ENCODE results near the gene RBFOX1.

The RBFOX1 gene

GRCh38 chr16:7423434-7424044 lies 90.9 kb downstream of the RBFOX1 start:
- H3K27me3 ChIP-seq, result no peaks in the 10 kb centered on the region
- no peaks in the 10 kb centered on the region for H3K36me3 ChIP-seq
- H3K4me1 ChIP-seq (ENCODE audit: control insufficient read depth in 1 of 2, insufficient read depth in 1 of 2, low read depth in 1 of 2, low read length in 1 of 2), result no peaks in the 10 kb centered on the region
- no peak overlapping the region for H3K27ac ChIP-seq
- no peak for TF ChIP-seq CTCF (IDR thresholded peaks at IDR 0.05)
- H3K9me3 ChIP-seq, result no peaks in the 10 kb centered on the region
- H3K4me3 ChIP-seq (ENCODE audit: low read depth in 1 of 2, low read length in 1 of 2), result no peak overlapping the region

- H3K9me3 ChIP-seq, result no peaks in the 10 kb centered on the region
- H3K27ac ChIP-seq, result no peak overlapping the region
- TF ChIP-seq CTCF (IDR thresholded peaks at IDR 0.05), result no peak
- no peaks in the 10 kb centered on the region for H3K27me3 ChIP-seq
- H3K4me3 ChIP-seq (ENCODE audit: low read depth in 1 of 2, low read length in 1 of 2), result no peak overlapping the region
- no peaks in the 10 kb centered on the region for H3K4me1 ChIP-seq (ENCODE audit: control insufficient read depth in 1 of 2, insufficient read depth in 1 of 2, low read depth in 1 of 2, low read length in 1 of 2)
- H3K36me3 ChIP-seq, result no peaks in the 10 kb centered on the region
Measured at GRCh38 chr16:7426161-7426560, 93.5 kb downstream of the RBFOX1 start.

- Histone ChIP-seq H3K4me1 (ENCODE audit: control insufficient read depth in 1 of 2, insufficient read depth in 1 of 2, low read depth in 1 of 2, low read length in 1 of 2) (no peaks in the 10 kb centered on the region), H3K36me3 (no peaks in the 10 kb centered on the region), H3K27ac (no peak overlapping the region), H3K4me3 (ENCODE audit: low read depth in 1 of 2, low read length in 1 of 2) (no peak overlapping the region), H3K9me3 (no peaks in the 10 kb centered on the region), H3K27me3 (no peaks in the 10 kb centered on the region)
- TF ChIP-seq CTCF (IDR thresholded peaks at IDR 0.05), result no peak
Measured at GRCh38 chr16:7431723-7432122, 99.1 kb downstream of the RBFOX1 start.

- Histone ChIP-seq H3K27ac (no peak overlapping the region), H3K4me1 (ENCODE audit: control insufficient read depth in 1 of 2, insufficient read depth in 1 of 2, low read depth in 1 of 2, low read length in 1 of 2) (no peaks in the 10 kb centered on the region), H3K9me3 (no peaks in the 10 kb centered on the region), H3K4me3 (ENCODE audit: low read depth in 1 of 2, low read length in 1 of 2) (no peak overlapping the region), H3K36me3 (no peaks in the 10 kb centered on the region), H3K27me3 (no peaks in the 10 kb centered on the region)
- no peak for TF ChIP-seq CTCF (IDR thresholded peaks at IDR 0.05)
Measured at GRCh38 chr16:7436306-7436705, 103.7 kb downstream of the RBFOX1 start.

- no peaks in the 10 kb centered on the region for H3K9me3 ChIP-seq
- TF ChIP-seq CTCF (IDR thresholded peaks at IDR 0.05), result no peak
- no peak overlapping the region for H3K4me3 ChIP-seq (ENCODE audit: low read depth in 1 of 2, low read length in 1 of 2)
Measured at GRCh38 chr16:7437135-7437804, 104.6 kb downstream of the RBFOX1 start.

More at GRCh38 chr16:7437135-7437804, 104.6 kb downstream of the RBFOX1 start:
- H3K27me3 ChIP-seq, result no peaks in the 10 kb centered on the region
- H3K36me3 ChIP-seq, result no peaks in the 10 kb centered on the region
- H3K4me1 ChIP-seq (ENCODE audit: control insufficient read depth in 1 of 2, insufficient read depth in 1 of 2, low read depth in 1 of 2, low read length in 1 of 2), result no peaks in the 10 kb centered on the region
- H3K27ac ChIP-seq, result no peak overlapping the region

All from neutrophil (primary cell).